Stimulated activated CD4-positive, alpha-beta T cell treated with anti-CD3 and anti-CD28 coated beads, Interleukin-4, amount 100 ng/mL, for 48 hours (primary cell): ENCODE data around the gene CDCA5.
A peak's percentile ranks its signal among the peaks of the same experiment; 100 is the strongest.

Experiments used
- DNase-seq, 2 donors: peaks; one replicate each; pipeline ENCODE4 v3.0.0-alpha.2; 2020; ENCODE audit warnings: low read depth in 2 of 2

The CDCA5 gene

GRCh38 chr11:65083834-65084597 lies at the start of gene CDCA5, which contains the start of gene ZFPL1:
Gene CDCA5, minus strand, starts transcription at chr11:65084040. Its CDS starts 62 bp downstream, at chr11:65083978.
Gene ZFPL1, plus strand, starts transcription at chr11:65084222. Its CDS starts 477 bp downstream, at chr11:65084699.
- peak; percentile 94 for DNase-seq

- DNase-seq, result peak; percentile 57 to 67
Observed at GRCh38 chr11:65132988-65133700, 49.3 kb upstream of the CDCA5 start.

GRCh38 chr11:65132238-65132987 lies 48.6 kb upstream of the CDCA5 start:
- no peak for DNase-seq

GRCh38 chr11:65131895-65132237 lies 48.0 kb upstream of the CDCA5 start:
- no peak for DNase-seq

- DNase-seq, result no peak
Observed at GRCh38 chr11:65131417-65131776, 47.6 kb upstream of the CDCA5 start.

GRCh38 chr11:65130631-65131416 lies 47.0 kb upstream of the CDCA5 start:
- DNase-seq, result no peak

- DNase-seq, result no peak
Observed at GRCh38 chr11:65129649-65130441, 46.0 kb upstream of the CDCA5 start.

GRCh38 chr11:65128182-65129145 lies 44.6 kb upstream of the CDCA5 start:
- DNase-seq, result no peak

GRCh38 chr11:65127473-65128181 lies 43.8 kb upstream of the CDCA5 start:
- DNase-seq, result no peak

- DNase-seq, result no peak
Observed at GRCh38 chr11:65126624-65127274, 42.9 kb upstream of the CDCA5 start.

- no peak for DNase-seq
Observed at GRCh38 chr11:65125197-65126056, 41.6 kb upstream of the CDCA5 start.

GRCh38 chr11:65124480-65125196 lies 40.8 kb upstream of the CDCA5 start:
- DNase-seq, result no peak

- DNase-seq, result peak; percentile 97 to 100
Observed at GRCh38 chr11:65121865-65122696, 38.2 kb upstream of the CDCA5 start, which contains the start of the genes FAU and MRPL49. Gene FAU, minus strand, starts transcription at chr11:65122134. Its CDS starts 321 bp downstream, at chr11:65121813. Gene MRPL49, plus strand, starts transcription at chr11:65122321. Its CDS starts 26 bp downstream, at chr11:65122347.

- DNase-seq, result no peak
Observed at GRCh38 chr11:65121447-65121864, 37.6 kb upstream of the CDCA5 start.

- no peak for DNase-seq
Observed at GRCh38 chr11:65120831-65121230, 37.0 kb upstream of the CDCA5 start.

GRCh38 chr11:65119670-65119995 lies 35.8 kb upstream of the CDCA5 start:
- no peak for DNase-seq
